H1 (cell line): ENCODE results near the gene GNAL. TPM values are rescaled to one million over a fixed set of nuclear protein-coding genes. Genes with fewer than 3 reads are reported as not detected.

ENCODE experiments used
- CTCF ChIA-PET: fragments of 300-600 bp; sonication (Branson Sonifier 250); formaldehyde crosslinking; loops from one replicate; lab custom pipeline; 2021; ENCODE audit not compliant: partially characterized antibody; lab: Charles Lee
- POLR2A ChIA-PET: fragments of 300-600 bp; sonication (Branson Sonifier 250); formaldehyde crosslinking; loops from one replicate; lab custom pipeline; 2021; ENCODE audit warnings: inconsistent platforms; ENCODE audit not compliant: partially characterized antibody; lab: Charles Lee
- DNase-seq, 2 experiments: peaks; one replicate each; pipeline versions ENCODE4 v3.0.0 to v3.0.0-alpha.2; 2010 to 2022; ENCODE audit warnings: low spot score in 2 of 2, low read depth in 1 of 2, mixed read lengths in 1 of 2
- FAIRE-seq: peaks from 2 replicates; lab custom pipeline; 2011; peaks lifted over from hg19 to GRCh38; lab: Jason Lieb, UNC
- H2AFZ ChIP-seq: 2 replicates; pipeline ENCODE4 v1.8.1; 2012; ENCODE audit warnings: low read length, inconsistent platforms
- H2AK5ac ChIP-seq: 2 replicates; pipeline ENCODE4 v1.6.1; 2013; ENCODE audit warnings: low read depth, low read length
- H2BK120ac ChIP-seq: replicated peaks from 2 replicates; pipeline ENCODE3; 2013; ENCODE audit warnings: low read depth, low read length, inconsistent platforms
- H2BK12ac ChIP-seq: 2 replicates; pipeline ENCODE4 v1.6.1; 2013; ENCODE audit warnings: low read depth, low read length
- H2BK15ac ChIP-seq: 2 replicates; pipeline ENCODE4 v1.6.1; 2013; ENCODE audit warnings: low read length
- H2BK20ac ChIP-seq: 2 replicates; pipeline ENCODE4 v1.6.1; 2013; ENCODE audit warnings: low read length
- H2BK5ac ChIP-seq: 2 replicates; pipeline ENCODE4 v1.6.1; 2013; ENCODE audit warnings: low read depth, low read length
- H3K14ac ChIP-seq: 2 replicates; pipeline ENCODE4 v1.6.1; 2013; ENCODE audit warnings: inconsistent platforms; ENCODE audit not compliant: insufficient read length
- H3K18ac ChIP-seq: 2 replicates; pipeline ENCODE4 v1.6.1; 2013; ENCODE audit warnings: low read length; ENCODE audit errors: extremely low read depth
- H3K23ac ChIP-seq: 2 replicates; pipeline ENCODE4 v1.6.1; 2013; ENCODE audit warnings: inconsistent platforms; ENCODE audit not compliant: insufficient read length
- H3K23me2 ChIP-seq: 2 replicates; pipeline ENCODE4 v1.6.1; 2013; ENCODE audit warnings: low read depth, low read length
- H3K27ac ChIP-seq: 2 replicates; pipeline ENCODE4 v1.6.1; 2011; ENCODE audit warnings: low read depth, low read length, inconsistent platforms
- H3K27me3 ChIP-seq, 4 experiments: replicated peaks in 1 of 4; 1 replicate in 1 of 4; 2 replicates in 3 of 4; pipeline versions ENCODE4 v1.6.1 to v1.8.1; 2011 to 2013; ENCODE audit warnings: low read length in 3 of 4, mild to moderate bottlenecking in 3 of 4, inconsistent platforms in 2 of 4, mixed read lengths in 2 of 4, moderate library complexity in 1 of 4; ENCODE audit not compliant: control insufficient read depth in 3 of 4, insufficient read depth in 3 of 4; ENCODE audit errors: extremely low read depth in 1 of 4
- H3K36me3 ChIP-seq, 4 experiments: 2 replicates each; pipeline versions ENCODE4 v1.6.1 to v1.8.1; 2011 to 2013; ENCODE audit warnings: mild to moderate bottlenecking in 4 of 4, low read length in 3 of 4, moderate library complexity in 2 of 4, control low read depth in 1 of 4, inconsistent platforms in 1 of 4; ENCODE audit not compliant: insufficient read depth in 4 of 4, control insufficient read depth in 2 of 4
- H3K4ac ChIP-seq: replicated peaks from 2 replicates; pipeline ENCODE3; 2013; ENCODE audit warnings: low read length, low read depth, mixed read lengths, inconsistent platforms; ENCODE audit not compliant: insufficient read length
- H3K4me1 ChIP-seq, 4 experiments: replicated peaks in 1 of 4; 1 replicate in 1 of 4; 2 replicates in 3 of 4; pipeline versions ENCODE4 v1.6.1 to v1.8.1; 2011 to 2013; ENCODE audit warnings: low read length in 3 of 4, inconsistent platforms in 2 of 4, mixed read lengths in 1 of 4; ENCODE audit not compliant: insufficient read depth in 4 of 4, control insufficient read depth in 3 of 4
- H3K4me2 ChIP-seq, 2 experiments: 2 replicates each; pipeline versions ENCODE4 v1.6.1 to v1.8.1; 2011 to 2013; ENCODE audit warnings: low read depth in 2 of 2, low read length in 2 of 2, control low read depth in 1 of 2, inconsistent platforms in 1 of 2, mild to moderate bottlenecking in 1 of 2; ENCODE audit not compliant: insufficient read depth in 1 of 2
- H3K4me3 ChIP-seq, 4 experiments: fragments of 200-600, 300-600 bp in 1 of 4; sonication (generic), shearing (Covaris generic), sonication (Bioruptor Twin) in 1 of 4; 2 replicates each; pipeline versions ENCODE4 v1.5.1 to v1.8.1; 2011 to 2016; ENCODE audit warnings: low read length in 4 of 4, low read depth in 3 of 4, control low read depth in 2 of 4, inconsistent platforms in 2 of 4, mild to moderate bottlenecking in 2 of 4, mixed read lengths in 1 of 4, moderate library complexity in 1 of 4; ENCODE audit not compliant: insufficient read depth in 2 of 4; ENCODE audit errors: extremely low read depth in 1 of 4
- H3K56ac ChIP-seq: replicated peaks from 2 replicates; pipeline ENCODE3; 2013; ENCODE audit warnings: low read depth, mild to moderate bottlenecking, mixed read lengths, low read length, inconsistent platforms; ENCODE audit not compliant: insufficient read length
- H3K79me1 ChIP-seq: 2 replicates; pipeline ENCODE4 v1.6.1; 2013; ENCODE audit warnings: low read depth, low read length, control low read depth
- H3K79me2 ChIP-seq, 2 experiments: 2 replicates each; pipeline versions ENCODE4 v1.6.1 to v1.8.1; 2012 to 2013; ENCODE audit warnings: low read length in 2 of 2, mild to moderate bottlenecking in 2 of 2, inconsistent platforms in 1 of 2; ENCODE audit not compliant: insufficient read depth in 2 of 2, control insufficient read depth in 1 of 2
- H3K9ac ChIP-seq, 4 experiments: replicated peaks in 1 of 4; 1 replicate in 1 of 4; 2 replicates in 3 of 4; pipeline versions ENCODE4 v1.6.1 to v1.8.1; 2011 to 2013; ENCODE audit warnings: low read depth in 3 of 4, low read length in 3 of 4, control low read depth in 2 of 4, mild to moderate bottlenecking in 2 of 4, moderate library complexity in 2 of 4, inconsistent platforms in 1 of 4; ENCODE audit errors: extremely low read depth in 1 of 4
- H3K9me3 ChIP-seq, 2 experiments: 2 replicates each; pipeline versions ENCODE4 v1.6.1 to v1.8.1; 2012 to 2013; ENCODE audit warnings: mild to moderate bottlenecking in 2 of 2, moderate library complexity in 2 of 2, control low read depth in 1 of 2, inconsistent platforms in 1 of 2, low read depth in 1 of 2, low read length in 1 of 2, mixed read lengths in 1 of 2; ENCODE audit not compliant: insufficient read depth in 2 of 2
- H4K20me1 ChIP-seq, 2 experiments: replicated peaks in 1 of 2; 2 replicates each; pipeline versions ENCODE3 to v1.8.1; 2011 to 2013; ENCODE audit warnings: inconsistent platforms in 2 of 2, low read length in 2 of 2, mild to moderate bottlenecking in 1 of 2; ENCODE audit not compliant: insufficient read depth in 2 of 2, control insufficient read depth in 1 of 2
- H4K5ac ChIP-seq: 2 replicates; pipeline ENCODE4 v1.6.1; 2013; ENCODE audit warnings: low read length, low read depth, mixed read lengths, inconsistent platforms; ENCODE audit not compliant: insufficient read length
- H4K8ac ChIP-seq: 2 replicates; pipeline ENCODE4 v1.8.0; 2013; ENCODE audit warnings: mild to moderate bottlenecking, moderate library complexity, low read length, inconsistent platforms; ENCODE audit not compliant: insufficient read depth; ENCODE audit errors: extremely low read depth
- H4K91ac ChIP-seq: replicated peaks from 2 replicates; pipeline ENCODE3; 2013; ENCODE audit warnings: low read length, mixed read lengths, inconsistent platforms; ENCODE audit not compliant: insufficient read length
- ASH2L ChIP-seq: fragments of 200-600, 300-600 bp; sonication (generic); IDR thresholded peaks from one replicate; pipeline ENCODE4 v1.7.1; 2017; ENCODE audit warnings: low read length
- BRCA1 ChIP-seq: IDR thresholded peaks from 2 replicates; pipeline ENCODE4 v1.6.1; 2012; ENCODE audit warnings: low read depth, low read length, improper control_type of control experiment
- CREB1 ChIP-seq: IDR thresholded peaks from 2 replicates; pipeline ENCODE4 v1.6.1; 2012; ENCODE audit warnings: inconsistent platforms
- EGR1 ChIP-seq: IDR thresholded peaks from 2 replicates; pipeline ENCODE4 v1.6.1; 2011; ENCODE audit warnings: low read depth, low read length, borderline replicate concordance
- EZH2 ChIP-seq: fragments of 200-600 bp; sonication (generic); IDR thresholded peaks from 2 replicates; pipeline ENCODE4 v1.7.1; 2012; ENCODE audit warnings: low read depth, mild to moderate bottlenecking, moderate library complexity, low read length, inconsistent platforms; ENCODE audit not compliant: severe bottlenecking
- GTF2F1 ChIP-seq: IDR thresholded peaks from 2 replicates; pipeline ENCODE4 v1.6.1; 2012; ENCODE audit warnings: low read depth, low read length, improper control_type of control experiment, borderline replicate concordance
- HDAC2 ChIP-seq, 2 experiments: fragments of 300-600 bp in 1 of 2; sonication (generic) in 1 of 2; IDR thresholded peaks; 2 replicates each; pipeline ENCODE4 v1.6.1; 2011 to 2012; ENCODE audit warnings: low read depth in 2 of 2, low read length in 2 of 2, mild to moderate bottlenecking in 2 of 2, moderate library complexity in 2 of 2, borderline replicate concordance in 1 of 2, inconsistent platforms in 1 of 2
- RAD21 ChIP-seq, 2 experiments: IDR thresholded peaks in 1 of 2; conservative IDR thresholded peaks in 1 of 2; 2 replicates each; pipeline ENCODE4 v1.6.1; 2011; ENCODE audit warnings: low read depth in 2 of 2, low read length in 2 of 2, improper control_type of control experiment in 1 of 2, inconsistent platforms in 1 of 2, mild to moderate bottlenecking in 1 of 2, moderate library complexity in 1 of 2
- RBBP5 ChIP-seq: IDR thresholded peaks from 2 replicates; pipeline ENCODE4 v1.7.1; 2012; ENCODE audit warnings: low read depth, mild to moderate bottlenecking, inconsistent platforms, low read length, moderate library complexity, borderline replicate concordance
- SIRT6 ChIP-seq: IDR thresholded peaks from one replicate; pipeline ENCODE4 v1.7.1; 2012; ENCODE audit warnings: low read length, inconsistent platforms
- SP2 ChIP-seq: IDR thresholded peaks from 2 replicates; pipeline ENCODE4 v1.6.1; 2012; ENCODE audit warnings: mild to moderate bottlenecking, low read length, inconsistent platforms
- TEAD4 ChIP-seq: IDR thresholded peaks from 2 replicates; pipeline ENCODE4 v1.6.1; 2012; ENCODE audit warnings: low read depth, low read length, inconsistent platforms, mixed read lengths
- WGBS, 2 experiments: shearing (Covaris generic) in 1 of 2; methylation state at CpG; one replicate each; pipeline versions ENCODE4 v1.1.6 to v1.1.7; 2013 to 2015; ENCODE audit warnings: low lambda C conversion rate in 2 of 2, mixed read lengths in 2 of 2, inconsistent platforms in 1 of 2, low coverage in 1 of 2, missing lambda C conversion rate in 1 of 2; ENCODE audit not compliant: insufficient replicate concordance in 2 of 2, insufficient coverage in 1 of 2, insufficient read length in 1 of 2; ENCODE audit errors: extremely low coverage in 1 of 2, missing lambda C conversion rate in 1 of 2; 5-methylcytosine and 5-hydroxymethylcytosine counted together
- polyA plus RNA-seq, 7 experiments: library from polyadenylated mRNA; depleted of rRNA in 3 of 7; stranded (reverse) in 5 of 7; unstranded in 2 of 7; fragments of >200 nt in 5 of 7; fragments of 200-250 nt in 2 of 7; gene quantifications; 1 replicate in 5 of 7; 2 replicates in 1 of 7; 4 replicates in 1 of 7; pipeline versions ENCODE4 v1.2.1 to v1.2.3, GENCODE V29; 2011 to 2013; ENCODE audit warnings: missing spikeins in 2 of 7, mixed read lengths in 2 of 7
- total RNA-seq: library from RNA; stranded (reverse); fragmentation: NEBNext Ultra II Directional; extraction: Animal tissue kit (Norgen Biotek cat#: 25700); gene quantifications from 2 replicates; pipeline ENCODE4 v1.2.1, GENCODE V29; 2021
- TF ChIP-seq, protein P1 (sequence below): IDR thresholded peaks from 2 replicates; pipeline ENCODE4 v1.6.1; 2012; ENCODE audit warnings: inconsistent platforms

The GNAL gene
- total and polyA plus RNA-seq, 2 of the 8 experiments (the other 6 are each of a cell fraction or from before 2014, with no cell fraction given), result 13.2 to 18.3 TPM

GRCh38 chr18:11811009-11811408, 121.9 kb downstream of the GNAL start:
- CTCF ChIA-PET, result interaction anchor here (1.2 to 1.7 kb wide), 6 partner anchors 13 to 156 kb away, joined by 3 to 5 read pairs (median 4); no protein-coding TSS in a partner anchor
- Histone ChIP-seq H3K36me3 (no peaks in the 10 kb centered on the region), H3K4me3 (no peak overlapping the region), H4K20me1 (no peaks in the 10 kb centered on the region), H3K18ac (peak overlapping the region; percentile 79; the same call in 1 of the 2 replicates), H3K27me3 (no peaks in the 10 kb centered on the region), H3K4me2 (no peak overlapping the region), H2AK5ac (no peak overlapping the region), H4K91ac (peak overlapping the region; percentile 93), H4K5ac (no peak overlapping the region), H3K79me2 (no peaks in the 10 kb centered on the region), H3K4ac (no peak overlapping the region), H3K14ac (peak overlapping the region; percentile 84), H3K9me3 (no peaks in the 10 kb centered on the region), H4K8ac (peak overlapping the region; percentile 63; the same call in 1 of the 2 replicates), H3K4me1 (peaks cover 16 to 32% (median 22%) of the 10 kb centered on the region in 4 experiments), H2BK12ac (no peak overlapping the region; the same call in 1 of the 2 replicates), H3K9ac (no peak overlapping the region), H2AFZ (no peak overlapping the region), H3K23me2 (no peaks in the 10 kb centered on the region), H2BK15ac (0 out of 2 replicates have a peak overlapping the region, but pooled peaks have one; percentile 47), H2BK20ac (peak overlapping the region; percentile 88), H3K23ac (no peak overlapping the region), H3K56ac (no peak overlapping the region), H2BK5ac (peak overlapping the region; percentile 90; the same call in 1 of the 2 replicates), H3K27ac (no peak overlapping the region), H3K79me1 (no peaks in the 10 kb centered on the region), H2BK120ac (no peak overlapping the region)
- DNase-seq (no peak), FAIRE-seq (no peak)
- 84% methylated on average over 11 of the region's 11 CpGs; no CpG with 5 or more reads in 1 of the 2 experiments for WGBS, 2 experiments
- POLR2A ChIA-PET, result interaction anchor here (0.8 kb wide), 1 partner anchor 18 kb away, joined by 3 read pairs; no protein-coding TSS in a partner anchor
- TF ChIP-seq SP2 (no peak), BRCA1 (no peak), RBBP5 (no peak), ASH2L (no peak), EZH2 (no peak), SIRT6 (no peak), RAD21 (IDR thresholded peaks at IDR 0.05 in 1 of 2, conservative IDR thresholded peaks at IDR 0.05 in 1 of 2; ENCODE audit: low read depth in 2 of 2, low read length in 2 of 2) (no peak), CREB1 (no peak), EGR1 (no peak), TEAD4 (no peak), HDAC2 (IDR thresholded peaks at IDR 0.05; ENCODE audit: borderline replicate concordance in 1 of 2, low read depth in 2 of 2, low read length in 2 of 2) (no peak), GTF2F1 (no peak)
- TF ChIP-seq, protein P1, sequence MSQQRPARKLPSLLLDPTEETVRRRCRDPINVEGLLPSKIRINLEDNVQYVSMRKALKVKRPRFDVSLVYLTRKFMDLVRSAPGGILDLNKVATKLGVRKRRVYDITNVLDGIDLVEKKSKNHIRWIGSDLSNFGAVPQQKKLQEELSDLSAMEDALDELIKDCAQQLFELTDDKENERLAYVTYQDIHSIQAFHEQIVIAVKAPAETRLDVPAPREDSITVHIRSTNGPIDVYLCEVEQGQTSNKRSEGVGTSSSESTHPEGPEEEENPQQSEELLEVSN, result no peak
